Measurements from ENCODE around the gene KCTD11. TPM values are rescaled to one million over a fixed set of nuclear protein-coding genes. Genes with fewer than 3 reads are reported as not detected.

Gene KCTD11
- total RNA-seq, 1 experiment from 2014 or later: 11.0 TPM

DNA sequence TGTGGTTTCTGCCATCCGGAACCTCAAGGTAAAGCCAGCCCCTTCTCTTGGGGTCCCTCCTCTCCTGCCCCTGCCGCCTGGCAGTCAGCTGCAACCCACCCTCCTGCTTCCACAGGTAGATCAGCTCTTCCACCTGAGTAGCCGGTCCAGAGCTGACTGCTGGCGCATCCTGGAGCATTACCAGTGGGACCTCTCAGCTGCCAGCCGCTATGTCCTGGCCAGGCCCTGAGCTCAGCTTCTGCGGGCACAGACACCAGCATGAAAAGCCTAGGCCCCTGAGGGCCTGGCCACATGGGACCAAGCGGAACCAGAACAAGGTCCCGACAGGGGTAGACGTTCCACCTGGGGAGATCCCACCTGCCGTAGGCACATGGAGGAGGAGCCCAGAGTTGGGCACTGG is 36.9 kb downstream of the KCTD11 start:
- CTCF ChIA-PET: no interaction called here
- Histone ChIP-seq H3K4me3 (ENCODE audit: low read depth in 2 of 2, low read length in 2 of 2) (no peak overlapping the region), H3K36me3 (ENCODE audit: control insufficient read depth, insufficient read depth, low read length) (no peaks in the 10 kb centered on the region), H3K27ac (ENCODE audit: low read length) (no peak overlapping the region), H3K27me3 (ENCODE audit: control insufficient read depth, insufficient read depth, low read length) (no peaks in the 10 kb centered on the region), H3K9me3 (ENCODE audit: control insufficient read depth, insufficient read depth, low read depth, low read length) (no peaks in the 10 kb centered on the region), H3K4me1 (ENCODE audit: control insufficient read depth, insufficient read depth, low read length) (no peaks in the 10 kb centered on the region)
- ATAC-seq (no peak), DNase-seq (ENCODE audit: low read depth, low spot score) (no peak)
- POLR2A ChIA-PET: no interaction called here
- intact Hi-C loops (cut with micrococcal nuclease; ENCODE audit: unreplicated experiment) (no loop called here), in situ Hi-C loops (cut with HindIII; ENCODE audit: low pct_unique_long_range_greater_than_20kb, low sequenced_read_pairs) (no loop called here)
- TF ChIP-seq POLR2AphosphoS5 (IDR thresholded peaks at IDR 0.05; ENCODE audit: low read depth, low read length) (no peak), CTCF (IDR thresholded peaks at IDR 0.05) (no peak), SIN3A (IDR thresholded peaks at IDR 0.05; ENCODE audit: borderline replicate concordance, insufficient read depth, low read depth, low read length) (no peak)
- no TSS peak for BruUV-seq (replicated peaks)

DNA sequence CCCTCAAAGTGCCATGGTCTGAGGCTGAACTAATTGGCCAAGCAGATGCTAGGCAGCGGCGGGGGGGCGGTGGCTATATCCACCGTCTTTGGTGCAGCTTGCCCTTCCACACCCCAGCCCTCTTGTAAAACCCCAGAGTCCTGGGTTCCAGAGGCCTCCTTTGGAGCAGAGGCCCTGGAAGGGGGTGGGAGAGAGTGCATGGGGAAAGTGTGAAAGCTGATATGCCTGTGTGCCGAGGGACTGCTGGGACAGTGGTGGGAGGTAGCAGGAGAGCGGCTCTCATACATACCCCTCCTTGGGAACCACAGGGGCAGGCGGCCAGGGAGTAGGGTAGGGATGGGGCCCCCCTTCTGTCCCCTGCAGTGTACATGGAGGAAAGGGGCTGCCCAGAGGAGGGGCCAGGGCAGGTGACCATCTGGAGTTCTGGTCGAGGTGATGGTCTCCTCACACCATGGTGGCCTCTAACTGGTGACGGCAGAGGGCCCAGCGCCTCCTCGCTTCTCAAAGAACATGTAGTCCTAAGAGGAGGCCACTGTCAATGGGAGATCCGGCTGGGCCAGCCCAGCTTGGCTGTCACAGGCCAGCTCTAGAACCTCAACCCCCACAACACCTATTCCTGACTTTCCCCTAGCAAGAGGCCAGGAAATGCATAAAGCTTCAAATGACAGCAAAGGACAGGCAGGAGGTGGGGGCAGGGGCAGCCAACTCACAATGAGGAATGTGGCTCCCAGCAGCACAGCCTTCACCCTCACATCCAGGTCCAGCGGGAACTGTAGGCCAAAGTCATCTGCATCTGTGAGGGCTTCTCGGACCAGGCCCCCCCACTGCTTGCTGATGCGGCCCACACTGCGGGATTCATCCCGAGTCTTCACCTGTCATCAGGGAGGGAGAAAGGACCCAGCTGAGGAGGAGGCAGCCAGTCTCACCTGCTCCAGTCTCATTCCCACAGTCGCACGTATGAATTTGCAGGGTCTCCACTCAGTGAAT is 38.3 kb downstream of the KCTD11 start:
- ATAC-seq: no peak
- BruUV-seq (replicated peaks): TSS peak; percentile 76
- POLR2A ChIA-PET: no interaction called here

More for the DNA sequence above, 38.3 kb downstream of the KCTD11 start:
- no peak overlapping the region for H3K27ac ChIP-seq (ENCODE audit: low read length)
- in situ Hi-C loops (cut with HindIII; ENCODE audit: low pct_unique_long_range_greater_than_20kb, low sequenced_read_pairs) (no loop called here), intact Hi-C loops (cut with micrococcal nuclease; ENCODE audit: unreplicated experiment) (no loop called here)
- TF ChIP-seq POLR2AphosphoS5 (IDR thresholded peaks at IDR 0.05; ENCODE audit: low read depth, low read length) (no peak), SIN3A (IDR thresholded peaks at IDR 0.05; ENCODE audit: borderline replicate concordance, insufficient read depth, low read depth, low read length) (no peak), REST (IDR thresholded peaks at IDR 0.05; ENCODE audit: insufficient read depth in 1 of 2, low read depth in 2 of 2, low read length in 1 of 2) (no peak), TCF7L2 (IDR thresholded peaks at IDR 0.05; ENCODE audit: low read depth, low read length) (no peak), CTCF (IDR thresholded peaks at IDR 0.05) (no peak)
- H3K27me3 ChIP-seq (ENCODE audit: control insufficient read depth, insufficient read depth, low read length): no peaks in the 10 kb centered on the region
- CTCF ChIA-PET: no interaction called here
- DNase-seq (ENCODE audit: low read depth, low spot score): no peak
- no peaks in the 10 kb centered on the region for H3K4me1 ChIP-seq (ENCODE audit: control insufficient read depth, insufficient read depth, low read length)
- H3K36me3 ChIP-seq (ENCODE audit: control insufficient read depth, insufficient read depth, low read length): no peaks in the 10 kb centered on the region
- H3K4me3 ChIP-seq (ENCODE audit: low read depth in 2 of 2, low read length in 2 of 2): no peak overlapping the region
- H3K9me3 ChIP-seq (ENCODE audit: control insufficient read depth, insufficient read depth, low read depth, low read length): no peaks in the 10 kb centered on the region
